ENCODE results near the gene MBTD1. TPM values are rescaled to one million over a fixed set of nuclear protein-coding genes. Genes with fewer than 3 reads are reported as not detected.
A peak's percentile ranks its signal among the peaks of the same experiment; 100 is the strongest.
"Not testable (repeated sequence)": the region's sequence is repeated elsewhere in the genome, so short reads cannot be mapped to it uniquely, and the experiment has no call there.

The MBTD1 gene
- 3.5 and 5.9 TPM in 2 replicates for total RNA-seq (2014; rRNA removed)
- polyA plus RNA-seq (2012): 1.2 TPM

DNA sequence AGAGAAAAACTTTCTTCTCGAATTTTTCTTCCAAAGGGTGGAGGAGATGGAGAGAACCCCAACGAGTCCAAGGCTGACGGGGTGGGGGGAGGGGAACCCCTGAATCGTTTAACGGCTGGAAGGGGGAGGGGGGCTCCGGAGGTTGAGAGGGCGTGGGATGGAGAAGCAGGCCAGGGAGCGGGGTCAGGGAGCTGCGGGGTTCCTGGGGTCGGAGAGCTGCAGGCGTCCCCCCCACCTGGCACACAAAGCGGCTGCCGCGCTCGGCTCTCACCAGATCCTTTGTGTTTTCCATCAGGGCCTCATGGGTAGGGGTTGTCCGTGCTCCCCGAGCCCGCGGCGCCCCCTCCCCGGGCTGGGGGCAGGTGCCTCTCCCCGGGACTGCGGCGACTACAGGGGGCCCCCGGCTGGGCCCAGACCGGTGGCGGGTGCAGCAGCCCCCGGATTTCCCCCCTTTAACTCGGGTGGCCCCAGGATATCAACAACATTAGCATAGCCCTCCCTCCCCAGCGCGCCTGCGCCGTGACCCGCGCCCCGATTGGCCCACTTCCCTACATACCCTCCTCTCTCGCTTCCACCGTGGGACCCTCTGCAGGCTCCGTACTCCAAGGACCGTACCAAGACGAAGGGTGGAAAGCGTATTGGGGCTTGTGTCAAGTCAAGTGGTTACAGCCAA is at the start of gene MBTD1:
Gene MBTD1 (minus strand): TSS at position 486 of the 673 bp plus-strand sequence. CDS start 34,888 bp downstream, outside the sequence.
- peak; percentile 97 for DNase-seq (ENCODE audit: low read depth)

DNA sequence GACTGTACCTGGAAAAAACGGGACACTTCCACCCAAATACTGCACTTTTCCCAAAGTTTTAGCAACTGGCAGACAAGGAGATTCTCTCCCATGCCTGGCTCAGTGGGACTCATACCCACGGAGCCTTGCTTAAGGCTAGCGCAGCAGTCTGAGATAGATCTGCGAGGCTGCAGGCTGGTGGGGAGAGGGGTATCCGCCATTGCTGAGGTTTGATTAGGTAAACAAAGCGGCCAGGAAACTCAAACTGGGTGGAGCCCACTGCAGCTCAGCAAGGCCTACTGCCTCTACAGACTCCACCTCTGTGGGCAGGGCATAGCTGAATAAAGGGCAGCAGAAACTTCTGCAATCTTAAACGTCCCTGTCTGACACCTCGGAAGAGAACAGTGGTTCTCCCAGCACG is 45.3 kb upstream of the MBTD1 start:
- no peak for DNase-seq (ENCODE audit: low read depth)

DNA sequence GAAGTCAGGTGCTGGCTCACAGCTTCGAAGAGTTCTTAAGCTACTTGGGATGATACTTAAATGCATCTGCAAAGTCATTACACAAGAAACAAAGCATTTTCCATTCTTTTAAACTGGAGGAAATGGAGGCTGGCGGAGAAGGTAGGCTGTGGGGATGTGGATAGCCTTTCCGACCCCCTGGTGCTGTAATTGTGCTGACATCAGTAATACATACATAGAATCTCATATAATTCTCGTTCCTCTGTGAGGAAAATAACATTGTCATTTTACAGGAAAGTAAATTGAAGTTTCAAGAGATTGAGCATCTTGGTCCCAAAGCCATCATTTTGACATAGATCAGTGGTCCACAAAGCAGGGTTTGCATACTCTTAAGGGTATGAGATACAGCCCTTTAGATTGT is 40.0 kb upstream of the MBTD1 start:
- DNase-seq (ENCODE audit: low read depth): no peak

- DNase-seq (ENCODE audit: low read depth): peak; percentile 40
Observed at GRCh38 chr17:51298508-51299371, 38.9 kb upstream of the MBTD1 start.

GRCh38 chr17:51294338-51294737 is 34.5 kb upstream of the MBTD1 start:
- not testable (repeated sequence) for DNase-seq (ENCODE audit: low read depth)

- DNase-seq (ENCODE audit: low read depth): no peak
Observed at GRCh38 chr17:51289696-51290111, 29.9 kb upstream of the MBTD1 start.

DNA sequence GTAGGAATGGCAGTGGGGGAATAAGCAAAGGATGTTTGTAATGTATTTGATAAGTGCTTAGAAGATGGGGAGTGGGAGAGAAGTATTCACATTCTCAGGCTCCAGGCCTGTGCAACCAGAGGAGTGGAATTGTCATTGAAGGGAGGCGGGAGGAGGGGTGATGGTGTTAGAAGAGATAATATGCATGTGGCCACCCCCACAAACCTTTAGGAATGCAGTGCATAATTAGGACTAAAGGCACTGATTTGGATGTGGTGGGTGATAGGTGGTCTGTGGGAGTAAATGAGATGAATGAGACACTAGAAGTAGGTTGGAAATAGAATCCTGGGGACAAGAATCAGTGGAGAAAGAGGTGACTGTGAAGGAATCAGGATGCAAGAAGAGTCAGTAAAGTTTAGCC is 27.6 kb upstream of the MBTD1 start:
- no peak for DNase-seq (ENCODE audit: low read depth)

DNA sequence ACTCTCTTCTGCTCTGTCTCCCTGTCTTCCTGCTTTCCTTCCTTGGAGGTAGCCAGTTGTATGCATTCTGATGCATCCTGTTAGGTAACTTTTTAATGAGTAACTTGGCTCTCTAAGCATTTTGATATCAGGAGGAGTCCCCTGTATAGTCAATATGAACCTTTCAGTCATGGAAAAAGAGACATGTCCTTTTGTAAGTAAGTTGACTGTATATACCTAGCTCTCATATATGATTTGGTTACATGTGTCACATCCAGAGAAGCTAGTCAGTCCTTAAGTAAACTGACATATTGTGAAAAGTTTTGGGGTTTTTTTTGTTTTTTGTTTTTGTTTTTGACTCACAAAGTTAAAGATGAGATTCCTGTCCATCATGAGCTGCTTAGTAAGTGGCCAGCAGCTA is 19.3 kb upstream of the MBTD1 start:
- DNase-seq (ENCODE audit: low read depth): no peak

- peak; percentile 75 for DNase-seq (ENCODE audit: low read depth)
Observed at GRCh38 chr17:51275381-51275780, 15.5 kb upstream of the MBTD1 start.

DNA sequence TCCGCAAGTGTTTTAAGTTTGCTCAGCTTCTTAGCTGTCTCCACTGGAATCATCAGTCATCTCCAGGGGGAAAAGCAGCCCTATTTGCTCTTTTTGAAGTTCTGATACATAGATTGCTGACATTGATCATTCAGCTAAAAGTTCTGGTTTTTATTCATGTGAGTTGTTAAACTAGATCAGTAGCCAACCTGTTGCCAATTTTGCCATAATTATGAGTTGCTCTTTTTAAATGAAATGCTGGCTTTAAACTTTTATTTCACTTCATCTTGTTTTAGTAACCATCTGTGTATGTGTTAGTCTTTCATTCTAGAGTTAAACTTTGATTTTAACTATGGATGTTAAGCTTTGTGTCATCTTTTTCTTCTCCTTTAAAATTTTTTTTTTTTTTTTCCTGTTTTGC is 13.0 kb upstream of the MBTD1 start:
- DNase-seq (ENCODE audit: low read depth): no peak

DNA sequence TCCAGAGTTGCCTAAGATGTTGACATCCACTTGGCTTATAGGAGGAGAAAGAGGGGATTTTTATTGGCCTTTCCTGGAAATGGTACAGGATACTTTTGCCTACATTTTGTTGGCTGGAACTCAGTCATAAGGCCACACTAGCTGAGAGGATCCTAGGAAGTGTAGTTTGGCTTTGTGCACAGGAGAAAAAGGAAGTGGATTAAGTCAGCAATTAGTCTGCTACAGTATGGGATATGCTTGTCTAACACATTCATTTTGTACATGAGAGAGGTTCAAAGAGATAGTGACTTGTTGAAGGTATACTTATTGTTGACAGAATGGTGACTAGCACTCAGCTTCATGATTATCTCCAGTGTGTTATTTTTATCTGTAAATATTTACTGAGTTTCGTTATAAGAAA is 10.8 kb upstream of the MBTD1 start:
- DNase-seq (ENCODE audit: low read depth): no peak

- DNase-seq (ENCODE audit: low read depth): no peak
Observed at GRCh38 chr17:51269991-51270390, 10.1 kb upstream of the MBTD1 start.

DNA sequence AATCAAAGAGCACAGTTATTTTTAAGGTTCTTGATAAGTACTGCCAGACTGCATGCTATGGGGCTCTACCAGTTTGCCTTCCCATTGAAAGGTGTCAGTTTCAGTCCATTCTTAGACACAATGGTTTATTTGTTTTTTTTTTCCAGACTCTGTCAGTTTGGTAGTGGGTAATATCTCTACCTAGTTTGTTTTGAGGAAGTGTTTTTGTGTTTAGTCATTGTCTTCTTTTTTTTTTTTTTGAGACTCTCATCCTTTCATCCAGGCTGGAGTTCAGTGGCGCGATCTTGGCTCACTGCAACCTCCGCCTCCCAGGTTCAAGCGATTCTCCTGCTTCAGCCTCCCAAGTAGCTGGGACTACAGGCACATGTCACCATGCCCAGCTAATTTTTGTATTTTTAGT is 4.6 kb upstream of the MBTD1 start:
- not testable (repeated sequence) for DNase-seq (ENCODE audit: low read depth)

DNA sequence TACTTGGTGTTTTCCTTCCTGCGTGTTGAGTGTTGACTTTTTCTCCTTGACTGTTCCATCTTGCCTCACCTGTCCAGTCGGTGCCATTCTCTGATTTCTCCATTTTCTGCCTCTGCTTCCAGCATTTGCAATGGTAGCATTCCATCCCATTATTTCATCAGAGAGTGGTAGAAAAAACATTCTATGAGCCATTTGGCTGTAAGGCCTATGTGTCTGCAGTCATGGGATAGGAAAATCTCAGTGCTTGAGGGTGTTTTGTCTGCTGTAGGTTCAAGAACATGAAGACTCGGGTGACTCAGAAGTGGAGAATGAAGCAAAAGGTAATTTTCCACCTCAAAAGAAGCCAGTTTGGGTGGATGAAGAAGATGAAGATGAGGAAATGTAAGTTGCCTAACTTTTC is 3.2 kb upstream of the MBTD1 start:
- no peak for DNase-seq (ENCODE audit: low read depth)

- DNase-seq (ENCODE audit: low read depth): no peak
Observed at GRCh38 chr17:51261024-51261963, 1.4 kb upstream of the MBTD1 start.

- DNase-seq (ENCODE audit: low read depth): peak; percentile 96
Observed at GRCh38 chr17:51260237-51261023, 581 bp upstream of the MBTD1 start, which contains the start of gene UTP18. TSS of gene UTP18 (plus strand) at chr17:51260546. CDS start at chr17:51260585, 39 bp downstream.

DNA sequence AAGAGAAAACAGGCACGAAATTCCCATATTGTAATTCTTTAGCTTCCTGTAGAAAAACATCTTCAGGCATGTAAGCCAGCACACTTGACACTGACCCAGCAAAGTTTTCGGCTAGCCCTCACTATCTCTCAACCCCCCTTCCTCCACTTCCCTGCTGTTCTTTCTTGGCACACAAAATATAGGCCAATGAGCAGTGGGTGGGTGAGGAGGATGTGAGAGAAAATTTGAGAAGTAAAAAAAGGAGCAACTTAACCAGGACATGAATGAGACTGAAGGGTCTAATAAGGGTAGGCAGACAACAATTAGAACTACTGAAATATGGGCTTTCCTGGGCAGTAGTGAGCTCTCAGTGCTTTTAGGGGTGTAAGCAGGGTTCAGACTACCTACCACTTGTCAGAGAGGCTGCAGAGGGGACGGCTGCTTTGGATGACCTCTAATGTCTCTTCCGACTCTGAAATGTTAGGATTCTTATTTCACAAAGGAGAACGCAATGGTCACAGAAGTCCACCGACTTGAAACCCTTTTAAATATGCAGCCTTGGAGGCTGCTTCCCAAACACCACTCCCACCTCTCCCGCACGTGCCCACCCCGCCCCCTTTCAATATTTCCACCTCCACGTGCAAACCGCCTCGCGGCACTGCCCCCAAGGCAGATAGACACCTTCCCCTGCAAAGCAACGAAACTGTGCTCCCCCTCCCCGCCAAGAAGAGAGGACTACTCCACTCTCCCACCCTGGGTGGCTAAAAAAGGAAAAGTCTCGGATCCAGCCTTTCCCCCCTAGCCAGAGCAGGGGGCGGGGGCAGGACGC is 889 bp downstream of the MBTD1 start:
- DNase-seq (ENCODE audit: low read depth): no peak

GRCh38 chr17:51257150-51258081 is 2.4 kb downstream of the MBTD1 start:
- no peak for DNase-seq (ENCODE audit: low read depth)

DNA sequence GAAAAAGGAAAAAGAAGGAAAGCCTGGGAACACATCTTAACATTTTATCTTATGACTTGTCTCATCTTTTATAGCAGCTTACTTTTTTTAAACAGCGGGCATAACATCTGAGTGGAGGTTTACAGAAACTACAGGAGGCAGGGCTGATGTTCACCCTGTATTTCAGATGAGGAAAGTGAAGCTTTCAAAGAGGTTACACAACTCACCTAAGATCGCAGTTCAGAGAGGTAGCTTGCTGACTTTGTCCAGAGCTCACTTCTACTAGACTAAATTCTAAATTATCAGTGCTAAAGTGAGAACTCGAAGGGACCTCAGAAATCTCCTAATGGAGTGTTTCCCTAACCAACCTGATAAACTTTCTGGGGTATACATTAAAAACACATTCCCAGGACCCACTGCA is 3.7 kb downstream of the MBTD1 start:
- DNase-seq (ENCODE audit: low read depth): no peak

All from LHCN-M2 (cell line).